Endothelial cell of umbilical vein (primary cell): ENCODE data around the gene MOB3B. TPM values are rescaled to one million over a fixed set of nuclear protein-coding genes. Genes with fewer than 3 reads are reported as not detected.

Source experiments
- BruUV-seq: library from RNA; stranded (reverse); fragments of 400-500 nt; replicated peaks from 2 replicates; lab custom pipeline; 2021; lab: Mats Ljungman, UMichigan
- CTCF ChIA-PET: fragments of 300-600, 350-600 bp; sonication (Branson Sonifier 250); formaldehyde crosslinking; loops from one replicate; lab custom pipeline; 2021; ENCODE audit warnings: antibody characterized with exemption, inconsistent platforms; lab: Charles Lee
- POLR2A ChIA-PET: fragments of 300-600, 350-600 bp; sonication (Branson Sonifier 250); formaldehyde crosslinking; loops from one replicate; lab custom pipeline; 2021; ENCODE audit warnings: antibody characterized with exemption, inconsistent platforms; lab: Charles Lee
- DNase-seq: peaks from one replicate; pipeline ENCODE4 v3.0.0-alpha.2; 2011; ENCODE audit warnings: low read depth, low spot score
- FAIRE-seq: peaks from 2 replicates; lab custom pipeline; 2011; peaks lifted over from hg19 to GRCh38; lab: Jason Lieb, UNC
- H2AFZ ChIP-seq: 2 replicates; pipeline ENCODE4 v1.6.0; 2012; ENCODE audit warnings: low read depth, low read length, control low read depth, inconsistent platforms
- H3K27ac ChIP-seq: 2 replicates; pipeline ENCODE4 v1.5.1; 2011; ENCODE audit warnings: low read depth, mild to moderate bottlenecking, control low read depth, low read length, moderate library complexity; ENCODE audit not compliant: insufficient read depth
- H3K27me3 ChIP-seq, 2 experiments: 2 replicates each; pipeline versions ENCODE4 v1.6.0 to v1.6.1; 2011; ENCODE audit warnings: low read length in 2 of 2, mixed read lengths in 1 of 2; ENCODE audit not compliant: control insufficient read depth in 2 of 2, insufficient read depth in 2 of 2
- H3K36me3 ChIP-seq, 2 experiments: 2 replicates in 1 of 2; 3 replicates in 1 of 2; pipeline ENCODE4 v1.5.1; 2011; ENCODE audit warnings: low read length in 2 of 2, mild to moderate bottlenecking in 1 of 2, moderate library complexity in 1 of 2; ENCODE audit not compliant: control insufficient read depth in 2 of 2, insufficient read depth in 2 of 2; ENCODE audit errors: extremely low read depth in 1 of 2
- H3K4me1 ChIP-seq: 3 replicates; pipeline ENCODE4 v1.5.1; 2011; ENCODE audit warnings: mild to moderate bottlenecking, low read length; ENCODE audit not compliant: control insufficient read depth, insufficient read depth; ENCODE audit errors: extremely low read depth
- H3K4me2 ChIP-seq: 2 replicates; pipeline ENCODE4 v1.6.1; 2011; ENCODE audit warnings: low read length, control low read depth, mixed read lengths; ENCODE audit not compliant: insufficient read depth
- H3K4me3 ChIP-seq, 3 experiments: fragments of 200-600 bp in 1 of 3; sonication (generic), shearing (Covaris generic) in 1 of 3; replicated peaks in 1 of 3; 2 replicates each; pipeline ENCODE4 v1.5.1; 2011 to 2016; ENCODE audit warnings: control low read depth in 3 of 3, low read length in 3 of 3, mild to moderate bottlenecking in 2 of 3, inconsistent platforms in 1 of 3, low read depth in 1 of 3, moderate library complexity in 1 of 3; ENCODE audit not compliant: insufficient read depth in 1 of 3
- H3K79me2 ChIP-seq: 2 replicates; pipeline ENCODE4 v1.6.0; 2012; ENCODE audit warnings: low read length, inconsistent platforms; ENCODE audit not compliant: control insufficient read depth, insufficient read depth
- H3K9ac ChIP-seq: replicated peaks from 2 replicates; pipeline ENCODE3; 2011; ENCODE audit warnings: low read length, control low read depth; ENCODE audit not compliant: insufficient read depth; ENCODE audit errors: extremely low read depth
- H3K9me1 ChIP-seq: replicated peaks from 3 replicates; pipeline ENCODE4 v1.6.0; 2011; ENCODE audit warnings: mild to moderate bottlenecking, low read length; ENCODE audit not compliant: control insufficient read depth, insufficient read depth; ENCODE audit errors: extremely low read depth
- H3K9me3 ChIP-seq: replicated peaks from 2 replicates; pipeline ENCODE4 v1.5.1; 2012; ENCODE audit warnings: low read length, inconsistent platforms; ENCODE audit not compliant: control insufficient read depth, insufficient read depth
- H4K20me1 ChIP-seq: replicated peaks from 2 replicates; pipeline ENCODE3; 2011; ENCODE audit warnings: mild to moderate bottlenecking, low read length; ENCODE audit not compliant: control insufficient read depth, insufficient read depth; ENCODE audit errors: extremely low read depth
- GATA2 ChIP-seq: IDR thresholded peaks from 2 replicates; pipeline ENCODE4 v1.7.0; 2011; ENCODE audit warnings: low read depth, mild to moderate bottlenecking, moderate library complexity, mixed read lengths, low read length; ENCODE audit not compliant: insufficient read length, insufficient read depth
- JUN ChIP-seq: IDR thresholded peaks from 2 replicates; pipeline ENCODE4 v1.6.1; 2011; ENCODE audit warnings: borderline replicate concordance, low read depth; ENCODE audit not compliant: insufficient read length, insufficient read depth
- MYC ChIP-seq: IDR thresholded peaks from one replicate; pipeline ENCODE4 v1.6.1; 2011; ENCODE audit warnings: mild to moderate bottlenecking, low read depth, low read length
- POLR2AphosphoS5 ChIP-seq: IDR thresholded peaks from 2 replicates; pipeline ENCODE4 v1.6.1; 2012; ENCODE audit warnings: low read depth, mild to moderate bottlenecking, control low read depth, low read length, moderate library complexity; ENCODE audit not compliant: insufficient read depth
- dilution Hi-C: fragments of 300-500 bp; cut with MboI; formaldehyde crosslinking; loops from one replicate; pipeline ENCODE4 v1.15.0; 2019; ENCODE audit warnings: low sequenced_read_pairs; ENCODE audit not compliant: extremely low pct_ligation_motif_present
- intact Hi-C: fragments of 100-400 bp; cut with micrococcal nuclease; formaldehyde crosslinking; loops from one replicate; pipeline ENCODE4 v1.10.0; 2022
- polyA plus RNA-seq, 4 experiments: library from polyadenylated mRNA; depleted of rRNA in 3 of 4; stranded (reverse) in 3 of 4; unstranded in 1 of 4; fragments of >200 nt; gene quantifications; 2 replicates each; pipeline versions ENCODE4 v1.2.1 to v1.2.3, GENCODE V29; 2011 to 2012; ENCODE audit warnings: missing spikeins in 1 of 4
- total RNA-seq: library from RNA; stranded (reverse); gene quantifications from 2 replicates; pipeline ENCODE4 v1.2.3, GENCODE V29; 2021
- TF ChIP-seq, protein P1 (sequence below): IDR thresholded peaks from 2 replicates; pipeline ENCODE4 v1.6.1; 2011; ENCODE audit not compliant: insufficient read depth, insufficient read length
- TF ChIP-seq, protein P2 (sequence below), 2 donors: IDR thresholded peaks; 1 replicate in 1 of 2; 2 replicates in 1 of 2; pipeline ENCODE4 v1.5.1; 2011; ENCODE audit warnings: low read length in 2 of 2, mild to moderate bottlenecking in 2 of 2, moderate library complexity in 2 of 2, control low read depth in 1 of 2, inconsistent platforms in 1 of 2, low read depth in 1 of 2; ENCODE audit not compliant: insufficient read depth in 1 of 2; ENCODE audit errors: extremely low read depth in 1 of 2

MOB3B gene
- total and polyA plus RNA-seq, 2 donors (not counting 3 experiments of a cell fraction or from before 2014, with no cell fraction given): 0.03 TPM; not detected in 1

DNA sequence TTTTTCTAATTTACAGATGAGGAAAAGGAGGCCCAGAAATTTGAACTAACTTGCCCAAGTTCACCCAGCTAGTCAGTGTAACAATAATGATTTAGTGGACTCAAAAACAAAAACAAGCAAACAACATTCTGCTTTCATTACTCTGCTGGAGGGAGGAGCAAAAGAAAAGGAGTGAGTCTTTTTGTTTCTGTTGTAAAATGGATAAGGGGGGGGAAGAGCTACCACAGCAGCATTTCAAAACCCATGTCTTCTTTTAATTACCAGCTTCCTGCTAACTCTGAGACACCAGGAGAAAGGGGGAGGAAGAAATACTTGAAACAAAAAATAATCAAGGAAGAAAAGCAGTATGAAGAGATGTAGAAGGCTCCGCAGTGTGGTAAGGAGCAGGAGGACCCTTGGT, 193.5 kb downstream of the MOB3B start:
- Histone ChIP-seq H3K36me3 (no peaks in the 10 kb centered on the region), H3K9ac (no peak overlapping the region), H3K9me3 (no peaks in the 10 kb centered on the region), H3K4me1 (no peaks in the 10 kb centered on the region), H3K27ac (no peak overlapping the region), H3K4me3 (no peak overlapping the region), H3K9me1 (no peaks in the 10 kb centered on the region), H2AFZ (no peak overlapping the region), H3K4me2 (no peak overlapping the region), H3K79me2 (no peaks in the 10 kb centered on the region), H4K20me1 (no peaks in the 10 kb centered on the region), H3K27me3 (peaks cover 2 to 7% of the 10 kb centered on the region in 2 experiments)
- dilution Hi-C loops (loop anchor here (25.0 kb wide), 1 partner anchor 176 kb away; the partner anchor contains the start of gene IFNK), intact Hi-C loops (loop anchor here (10.0 kb wide), 1 partner anchor 389 kb away; no protein-coding TSS in a partner anchor)
- POLR2A ChIA-PET: no interaction called here
- no peak for DNase-seq
- no TSS peak for BruUV-seq
- CTCF ChIA-PET: no interaction called here
- FAIRE-seq: no peak
- TF ChIP-seq JUN (no peak), MYC (no peak), POLR2AphosphoS5 (no peak), GATA2 (no peak)
- TF ChIP-seq, protein P1, sequence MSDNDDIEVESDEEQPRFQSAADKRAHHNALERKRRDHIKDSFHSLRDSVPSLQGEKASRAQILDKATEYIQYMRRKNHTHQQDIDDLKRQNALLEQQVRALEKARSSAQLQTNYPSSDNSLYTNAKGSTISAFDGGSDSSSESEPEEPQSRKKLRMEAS: no peak
- TF ChIP-seq, protein P2, sequence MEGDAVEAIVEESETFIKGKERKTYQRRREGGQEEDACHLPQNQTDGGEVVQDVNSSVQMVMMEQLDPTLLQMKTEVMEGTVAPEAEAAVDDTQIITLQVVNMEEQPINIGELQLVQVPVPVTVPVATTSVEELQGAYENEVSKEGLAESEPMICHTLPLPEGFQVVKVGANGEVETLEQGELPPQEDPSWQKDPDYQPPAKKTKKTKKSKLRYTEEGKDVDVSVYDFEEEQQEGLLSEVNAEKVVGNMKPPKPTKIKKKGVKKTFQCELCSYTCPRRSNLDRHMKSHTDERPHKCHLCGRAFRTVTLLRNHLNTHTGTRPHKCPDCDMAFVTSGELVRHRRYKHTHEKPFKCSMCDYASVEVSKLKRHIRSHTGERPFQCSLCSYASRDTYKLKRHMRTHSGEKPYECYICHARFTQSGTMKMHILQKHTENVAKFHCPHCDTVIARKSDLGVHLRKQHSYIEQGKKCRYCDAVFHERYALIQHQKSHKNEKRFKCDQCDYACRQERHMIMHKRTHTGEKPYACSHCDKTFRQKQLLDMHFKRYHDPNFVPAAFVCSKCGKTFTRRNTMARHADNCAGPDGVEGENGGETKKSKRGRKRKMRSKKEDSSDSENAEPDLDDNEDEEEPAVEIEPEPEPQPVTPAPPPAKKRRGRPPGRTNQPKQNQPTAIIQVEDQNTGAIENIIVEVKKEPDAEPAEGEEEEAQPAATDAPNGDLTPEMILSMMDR (IDR thresholded peaks at IDR 0.05; ENCODE audit: extremely low read depth in 1 of 2, insufficient read depth in 1 of 2, low read depth in 1 of 2, low read length in 2 of 2): no peak
